ENCODE results near the gene SNAP29. TPM values are rescaled to one million over a fixed set of nuclear protein-coding genes. Genes with fewer than 3 reads are reported as not detected.

SNAP29 gene
- total RNA-seq, 3 donors from 2014 or later: 32.2 to 33.8 (median 32.5) TPM

DNA sequence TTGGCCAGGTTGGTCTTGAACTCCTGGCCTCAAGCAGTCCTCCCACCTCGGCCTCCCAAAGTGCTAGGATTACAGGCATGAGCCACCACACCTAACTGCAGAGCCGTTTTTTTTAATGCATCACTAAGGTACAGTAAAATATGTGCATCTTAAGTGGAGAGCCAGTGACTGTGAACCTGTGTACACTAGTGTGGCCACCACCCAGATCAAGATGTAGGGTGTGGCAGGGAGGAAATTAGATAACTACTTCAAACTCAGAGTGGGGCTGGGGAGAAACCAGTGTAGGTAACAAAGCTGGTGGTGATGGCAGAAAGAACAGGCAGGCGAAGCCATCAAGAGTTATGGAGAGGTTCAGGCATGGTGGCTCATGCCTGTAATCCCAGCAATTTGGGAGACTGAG, 14.4 kb downstream of the SNAP29 start:
- Histone ChIP-seq H3K36me3 (ENCODE audit: low read depth) (no peaks in the 10 kb centered on the region), H3K4me3 (no peak overlapping the region), H3K4me1 (ENCODE audit: low read depth) (peaks cover 4% of the 10 kb centered on the region), H3K9me3 (no peaks in the 10 kb centered on the region)
- intact Hi-C loops (cut with DNase I, micrococcal nuclease): no loop called here
- no peak for TF ChIP-seq CTCF (IDR thresholded peaks at IDR 0.05)
- no peak for DNase-seq
- peak; percentile 74 for ATAC-seq

- Histone ChIP-seq H3K9me3 (no peaks in the 10 kb centered on the region), H3K4me1 (ENCODE audit: low read depth) (peaks cover 4% of the 10 kb centered on the region), H3K4me3 (no peak overlapping the region), H3K36me3 (ENCODE audit: low read depth) (no peaks in the 10 kb centered on the region)
- ATAC-seq (no peak), DNase-seq (no peak)
- TF ChIP-seq CTCF (IDR thresholded peaks at IDR 0.05): no peak
- intact Hi-C loops (cut with DNase I, micrococcal nuclease): no loop called here
These were observed 16.5 kb downstream of the SNAP29 start for GRCh38 chr22:20875296-20875695.

- Histone ChIP-seq H3K9me3 (no peaks in the 10 kb centered on the region), H3K4me3 (no peak overlapping the region), H3K4me1 (ENCODE audit: low read depth) (peaks cover 4% of the 10 kb centered on the region), H3K36me3 (ENCODE audit: low read depth) (no peaks in the 10 kb centered on the region)
- intact Hi-C loops (cut with DNase I, micrococcal nuclease): no loop called here
- DNase-seq (no peak), ATAC-seq (no peak)
- TF ChIP-seq CTCF (IDR thresholded peaks at IDR 0.05): no peak
These were observed 18.9 kb downstream of the SNAP29 start for GRCh38 chr22:20877715-20878114.

DNA sequence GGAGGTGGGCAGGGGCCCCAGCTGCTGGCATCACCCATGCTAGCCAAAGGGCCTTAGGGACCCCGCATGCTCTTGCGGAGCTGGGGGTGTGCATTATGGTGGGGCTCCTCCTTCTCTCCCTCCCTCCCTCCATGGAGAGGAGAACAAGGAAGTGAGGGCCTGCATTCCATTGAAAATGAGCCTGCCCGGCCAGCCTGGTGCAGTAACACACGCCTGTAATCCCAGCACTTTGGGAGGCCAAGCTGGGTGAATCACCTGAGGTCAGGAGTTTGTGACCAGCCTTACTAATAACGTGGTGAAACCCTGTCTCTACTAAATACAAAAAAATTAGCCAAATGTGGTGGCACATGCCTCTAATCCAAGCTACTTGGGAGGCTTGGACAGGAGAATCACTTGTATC, 22.4 kb downstream of the SNAP29 start:
- DNase-seq: peak in 1 of 3 donors; percentile 28
- Histone ChIP-seq H3K4me1 (ENCODE audit: low read depth) (peaks cover 11% of the 10 kb centered on the region), H3K9me3 (no peaks in the 10 kb centered on the region), H3K4me3 (no peak overlapping the region), H3K36me3 (ENCODE audit: low read depth) (no peaks in the 10 kb centered on the region)
- no peak for TF ChIP-seq CTCF (IDR thresholded peaks at IDR 0.05)
- no peak for ATAC-seq
- intact Hi-C loops (cut with DNase I, micrococcal nuclease): no loop called here

- ATAC-seq: no peak
- peaks cover 14% of the 10 kb centered on the region for H3K4me1 ChIP-seq (ENCODE audit: low read depth)
- no peaks in the 10 kb centered on the region for H3K9me3 ChIP-seq
- peak in 1 of 3 donors; percentile 3 for DNase-seq
- intact Hi-C loops (cut with DNase I, micrococcal nuclease): no loop called here
- no peak overlapping the region for H3K4me3 ChIP-seq
- H3K36me3 ChIP-seq (ENCODE audit: low read depth): no peaks in the 10 kb centered on the region
- no peak for TF ChIP-seq CTCF (IDR thresholded peaks at IDR 0.05)
These were observed 23.3 kb downstream of the SNAP29 start for GRCh38 chr22:20881869-20882815.
